IMR-90 (cell line): ENCODE results near the gene NR2C2. TPM values are rescaled to one million over a fixed set of nuclear protein-coding genes. Genes with fewer than 3 reads are reported as not detected.

ENCODE experiments used
- ATAC-seq: fragments of 200-7000 bp; cut with Tn5 transposase; 2 replicates; pipeline ENCODE4 v1.9.1; 2020; ENCODE audit warnings: low read depth, mild to moderate bottlenecking, moderate library complexity
- BruUV-seq: library from RNA; stranded (reverse); fragments of 400-500 nt; replicated peaks from 2 replicates; lab custom pipeline; 2021; lab: Mats Ljungman, UMichigan
- CTCF ChIA-PET: fragments of 300-600 bp; formaldehyde crosslinking; extraction: SDS; loops from one replicate; lab custom pipeline; 2021; ENCODE audit warnings: antibody characterized with exemption; lab: Yijun Ruan, JAX
- POLR2A ChIA-PET: fragments of 300-600 bp; sonication (Branson Sonifier 250); formaldehyde crosslinking; loops from one replicate; lab custom pipeline; 2022; ENCODE audit warnings: antibody characterized with exemption; ENCODE audit not compliant: unreplicated experiment; lab: Charles Lee
- DNase-seq: peaks from one replicate; pipeline ENCODE4 v3.0.0; 2013
- H2AFZ ChIP-seq: replicated peaks from 2 replicates; pipeline ENCODE3; 2013; ENCODE audit warnings: low read length, mild to moderate bottlenecking; ENCODE audit not compliant: poor library complexity
- H2AK5ac ChIP-seq: 2 replicates; pipeline ENCODE4 v1.6.1; 2013; ENCODE audit warnings: low read depth, low read length, inconsistent platforms
- H2AK9ac ChIP-seq: replicated peaks from 2 replicates; pipeline ENCODE3; 2013; ENCODE audit warnings: mild to moderate bottlenecking, low read depth, low read length, moderate library complexity; ENCODE audit not compliant: poor library complexity
- H2BK120ac ChIP-seq: 2 replicates; pipeline ENCODE4 v1.6.1; 2013; ENCODE audit warnings: low read depth, low read length, inconsistent platforms
- H2BK15ac ChIP-seq: 3 replicates; pipeline ENCODE4 v1.6.1; 2013; ENCODE audit warnings: low read depth, low read length, inconsistent platforms
- H2BK20ac ChIP-seq: 2 replicates; pipeline ENCODE4 v1.6.1; 2013; ENCODE audit warnings: low read depth, mild to moderate bottlenecking, inconsistent platforms, low read length, moderate library complexity
- H2BK5ac ChIP-seq: 2 replicates; pipeline ENCODE4 v1.6.1; 2013; ENCODE audit warnings: mild to moderate bottlenecking, low read depth, low read length, inconsistent platforms; ENCODE audit not compliant: poor library complexity, severe bottlenecking
- H3K14ac ChIP-seq: replicated peaks from 2 replicates; pipeline ENCODE4 v1.6.1; 2013; ENCODE audit warnings: low read depth, low read length, inconsistent platforms
- H3K18ac ChIP-seq: 2 replicates; pipeline ENCODE4 v1.6.1; 2013; ENCODE audit warnings: low read depth, low read length, control low read depth
- H3K23ac ChIP-seq: 2 replicates; pipeline ENCODE4 v1.6.1; 2013; ENCODE audit warnings: low read depth, low read length, inconsistent platforms
- H3K27ac ChIP-seq: 2 replicates; pipeline ENCODE4 v1.5.1; 2013; ENCODE audit warnings: mild to moderate bottlenecking, control low read depth, low read length; ENCODE audit not compliant: insufficient read depth
- H3K27me3 ChIP-seq: 2 replicates; pipeline ENCODE4 v1.6.1; 2013; ENCODE audit warnings: low read length; ENCODE audit not compliant: control insufficient read depth, insufficient read depth
- H3K36me3 ChIP-seq: 2 replicates; pipeline ENCODE4 v1.6.1; 2013; ENCODE audit warnings: low read length, mixed read lengths; ENCODE audit not compliant: control insufficient read depth, insufficient read depth
- H3K4ac ChIP-seq: 2 replicates; pipeline ENCODE4 v1.6.1; 2013; ENCODE audit warnings: low read depth, low read length, inconsistent platforms
- H3K4me1 ChIP-seq: 2 replicates; pipeline ENCODE4 v1.6.1; 2013; ENCODE audit warnings: low read length, mixed read lengths; ENCODE audit not compliant: control insufficient read depth, insufficient read depth
- H3K4me2 ChIP-seq: 2 replicates; pipeline ENCODE4 v1.6.1; 2013; ENCODE audit warnings: low read depth, mild to moderate bottlenecking, control low read depth, low read length, moderate library complexity
- H3K4me3 ChIP-seq: 2 replicates; pipeline ENCODE4 v1.5.1; 2013; ENCODE audit warnings: low read depth, mild to moderate bottlenecking, control low read depth, low read length, moderate library complexity; ENCODE audit not compliant: insufficient read depth
- H3K56ac ChIP-seq: 2 replicates; pipeline ENCODE4 v1.6.1; 2013; ENCODE audit warnings: low read length, inconsistent platforms; ENCODE audit not compliant: insufficient read depth; ENCODE audit errors: extremely low read depth
- H3K79me1 ChIP-seq, 2 experiments: 2 replicates each; pipeline ENCODE4 v1.6.1; 2013; ENCODE audit warnings: low read length in 2 of 2, inconsistent platforms in 1 of 2, low read depth in 1 of 2
- H3K9ac ChIP-seq: 2 replicates; pipeline ENCODE4 v1.6.1; 2013; ENCODE audit warnings: low read depth, low read length, control low read depth
- H3K9me1 ChIP-seq: 2 replicates; pipeline ENCODE4 v1.6.1; 2013; ENCODE audit warnings: low read length, inconsistent platforms; ENCODE audit not compliant: insufficient read depth
- H3K9me3 ChIP-seq: 2 replicates; pipeline ENCODE4 v1.6.1; 2013; ENCODE audit warnings: low read length; ENCODE audit not compliant: control insufficient read depth, insufficient read depth
- H4K20me1 ChIP-seq: 2 replicates; pipeline ENCODE4 v1.6.1; 2013; ENCODE audit warnings: low read length, inconsistent platforms; ENCODE audit not compliant: insufficient read depth
- H4K5ac ChIP-seq: 2 replicates; pipeline ENCODE4 v1.6.1; 2013; ENCODE audit warnings: mild to moderate bottlenecking, low read depth, low read length, control low read depth
- H4K8ac ChIP-seq, 2 experiments: 2 replicates each; pipeline ENCODE4 v1.6.1; 2013; ENCODE audit warnings: low read depth in 2 of 2, low read length in 2 of 2, control low read depth in 1 of 2, inconsistent platforms in 1 of 2
- H4K91ac ChIP-seq: 2 replicates; pipeline ENCODE4 v1.6.1; 2013; ENCODE audit warnings: low read depth, low read length, inconsistent platforms; ENCODE audit not compliant: insufficient read depth
- BHLHE40 ChIP-seq: fragments of 150-350 bp; IDR thresholded peaks from 2 replicates; pipeline ENCODE4 v1.6.1; 2016; ENCODE audit warnings: mild to moderate bottlenecking, low read depth, low read length
- CEBPB ChIP-seq: IDR thresholded peaks from 2 replicates; pipeline ENCODE4 v1.6.1; 2012; ENCODE audit warnings: low read depth, low read length, improper control_type of control experiment
- CHD1 ChIP-seq: IDR thresholded peaks from 2 replicates; pipeline ENCODE4 v1.6.1; 2012; ENCODE audit warnings: low read depth, low read length, improper control_type of control experiment
- CTCF ChIP-seq: conservative IDR thresholded peaks from 2 replicates; pipeline ENCODE4 v1.5.1; 2012; ENCODE audit warnings: mild to moderate bottlenecking, low read depth, low read length, improper control_type of control experiment
- ELK1 ChIP-seq: fragments of 150-350 bp; IDR thresholded peaks from 2 replicates; pipeline ENCODE4 v1.6.1; 2016; ENCODE audit warnings: low read depth, mild to moderate bottlenecking, low read length, moderate library complexity, borderline replicate concordance
- FOS ChIP-seq: fragments of 150-350 bp; IDR thresholded peaks from 2 replicates; pipeline ENCODE4 v1.6.1; 2016; ENCODE audit warnings: low read depth, low read length
- MAFK ChIP-seq: IDR thresholded peaks from 2 replicates; pipeline ENCODE4 v1.6.1; 2012; ENCODE audit warnings: low read depth, low read length, improper control_type of control experiment
- MAZ ChIP-seq: IDR thresholded peaks from 2 replicates; pipeline ENCODE4 v1.6.1; 2012; ENCODE audit warnings: low read depth, mild to moderate bottlenecking, low read length, improper control_type of control experiment, moderate library complexity, borderline replicate concordance
- MXI1 ChIP-seq: IDR thresholded peaks from 2 replicates; pipeline ENCODE4 v1.6.1; 2012; ENCODE audit warnings: low read depth, mild to moderate bottlenecking, low read length, moderate library complexity, borderline replicate concordance
- NFE2L2 ChIP-seq: fragments of 150-350 bp; IDR thresholded peaks from 2 replicates; pipeline ENCODE4 v1.6.1; 2016; ENCODE audit warnings: low read depth, mild to moderate bottlenecking, low read length
- POLR2A ChIP-seq: IDR thresholded peaks from 2 replicates; pipeline ENCODE4 v1.6.1; 2012; ENCODE audit warnings: mild to moderate bottlenecking, low read depth, low read length
- RAD21 ChIP-seq: IDR thresholded peaks from 2 replicates; pipeline ENCODE4 v1.6.1; 2012; ENCODE audit warnings: low read length, improper control_type of control experiment
- RCOR1 ChIP-seq: IDR thresholded peaks from 2 replicates; pipeline ENCODE4 v1.6.1; 2012; ENCODE audit warnings: mild to moderate bottlenecking, low read length, improper control_type of control experiment; ENCODE audit not compliant: insufficient replicate concordance
- RFX5 ChIP-seq: IDR thresholded peaks from 2 replicates; pipeline ENCODE4 v1.8.0; 2012; ENCODE audit warnings: low read depth, mild to moderate bottlenecking, low read length, moderate library complexity
- SMC3 ChIP-seq: fragments of 150-350 bp; IDR thresholded peaks from 2 replicates; pipeline ENCODE4 v1.6.1; 2016; ENCODE audit warnings: low read depth, mild to moderate bottlenecking, antibody characterized with exemption, low read length, moderate library complexity
- USF2 ChIP-seq: fragments of 150-350 bp; IDR thresholded peaks from 2 replicates; pipeline ENCODE4 v1.6.1; 2017; ENCODE audit warnings: mild to moderate bottlenecking, antibody characterized with exemption, low read length, low read depth
- WGBS, 2 experiments: methylation state at CpG; one replicate each; pipeline versions ENCODE4 v1.1.5 to v1.1.7; 2013; ENCODE audit warnings: missing lambda C conversion rate in 2 of 2; ENCODE audit not compliant: insufficient read length in 1 of 2; ENCODE audit errors: extremely low coverage in 2 of 2; 5-methylcytosine and 5-hydroxymethylcytosine counted together
- dilution Hi-C: fragments of 300-500 bp; cut with HindIII; formaldehyde crosslinking; loops from one replicate; pipeline ENCODE4 v1.14.3; 2018; ENCODE audit warnings: low sequenced_read_pairs; ENCODE audit not compliant: unreplicated experiment
- in situ Hi-C: fragments of 300-500 bp; cut with MboI; formaldehyde crosslinking; loops from 3 replicates; pipeline ENCODE4 v1.14.3; 2019; ENCODE audit warnings: low sequenced_read_pairs, inconsistent platforms, mixed read lengths
- intact Hi-C: fragments of 100-400 bp; cut with micrococcal nuclease; formaldehyde crosslinking; loops from 2 replicates; pipeline ENCODE4 v1.10.0; 2022
- polyA plus RNA-seq, 3 experiments: library from polyadenylated mRNA; depleted of rRNA; stranded (reverse); fragments of >200 nt; gene quantifications; 2 replicates each; pipeline ENCODE4 v1.2.3, GENCODE V29; 2012; ENCODE audit warnings: low replicate concordance in 1 of 3
- total RNA-seq: library from RNA; depleted of rRNA; stranded (reverse); fragments of >200 nt; gene quantifications from 2 replicates; pipeline ENCODE4 v1.2.3, GENCODE V29; 2012

The NR2C2 gene
- total and polyA plus RNA-seq, 2 of the 4 experiments (the other 2 are of a cell fraction): 10.4 to 13.8 TPM

- no peak for ATAC-seq
- no peak overlapping the region for H3K27ac ChIP-seq
- POLR2A ChIA-PET: no interaction called here
Measured at GRCh38 chr3:15010664-15011063, 63.3 kb downstream of the NR2C2 start.

More at GRCh38 chr3:15010664-15011063, 63.3 kb downstream of the NR2C2 start:
- dilution Hi-C loops: no loop called here
- Histone ChIP-seq H2BK5ac (no peak overlapping the region), H2BK15ac (no peak overlapping the region), H3K9me1 (peaks cover 3% of the 10 kb centered on the region; the same call in 1 of the 2 replicates), H2BK20ac (no peak overlapping the region), H3K79me1 (peaks cover 10 to 45% of the 10 kb centered on the region in 2 experiments; a peak in 3 of 4 replicates), H3K36me3 (peaks cover 19% of the 10 kb centered on the region), H4K20me1 (peaks cover 3% of the 10 kb centered on the region; the same call in 1 of the 2 replicates), H3K56ac (no peak overlapping the region), H3K9ac (no peak overlapping the region), H3K27me3 (no peaks in the 10 kb centered on the region), H3K23ac (no peak overlapping the region), H2AFZ (no peak overlapping the region), H3K18ac (no peak overlapping the region), H3K4me2 (no peak overlapping the region), H2AK9ac (no peak overlapping the region), H3K9me3 (no peaks in the 10 kb centered on the region), H3K14ac (no peak overlapping the region), H2BK120ac (no peak overlapping the region), H3K4me1 (no peaks in the 10 kb centered on the region; the same call in 1 of the 2 replicates), H2AK5ac (no peak overlapping the region), H4K8ac (no peak overlapping the region), H4K5ac (no peak overlapping the region), H4K91ac (no peak overlapping the region), H3K4me3 (no peak overlapping the region), H3K4ac (no peak overlapping the region)
- DNase-seq: peak; percentile 11
- CTCF ChIA-PET: no interaction called here
- in situ Hi-C loops: no loop called here
- TF ChIP-seq RAD21 (no peak), RFX5 (no peak), USF2 (no peak), CEBPB (no peak), CTCF (no peak), MAZ (no peak), ELK1 (no peak), RCOR1 (no peak), NFE2L2 (no peak), MAFK (no peak), CHD1 (no peak), MXI1 (no peak), POLR2A (no peak), FOS (no peak), SMC3 (no peak), BHLHE40 (no peak)
- no TSS peak for BruUV-seq
- no CpG with 5 or more reads among the region's 1 CpG for WGBS, 2 experiments
- intact Hi-C loops: loop anchor here (1.0 kb wide), 1 partner anchor 45 kb away; no protein-coding TSS in a partner anchor
